GM23338 (cell line): ENCODE measurements around the gene ERN1. TPM values are rescaled to one million over a fixed set of nuclear protein-coding genes. Genes with fewer than 3 reads are reported as not detected.

Experiments used
- ATAC-seq: fragments of 200-7000 bp; cut with Tn5 transposase; 3 replicates; pipeline ENCODE4 v1.9.1; 2020
- DNase-seq: peaks from one replicate; pipeline ENCODE4 v3.0.0-alpha.2; 2015; ENCODE audit warnings: low spot score
- H2AFZ ChIP-seq: fragments of 200-600 bp; sonication (generic); 2 replicates; pipeline ENCODE4 v1.8.0; 2016; ENCODE audit warnings: antibody characterized with exemption, mild to moderate bottlenecking, moderate library complexity
- H3F3A ChIP-seq: fragments of 200-600 bp; sonication (generic); replicated peaks from 2 replicates; pipeline ENCODE4 v1.8.0; 2017; ENCODE audit warnings: antibody characterized with exemption, mixed run types, low read depth
- H3K27ac ChIP-seq: fragments of 200-600 bp; sonication (generic); 2 replicates; pipeline ENCODE4 v1.6.1; 2016; ENCODE audit warnings: low read depth
- H3K27me3 ChIP-seq: fragments of 200-600 bp; sonication (generic); 2 replicates; pipeline ENCODE4 v1.8.0; 2016; ENCODE audit warnings: mild to moderate bottlenecking, mixed run types, moderate library complexity; ENCODE audit not compliant: insufficient read depth
- H3K36me3 ChIP-seq: fragments of 200-600 bp; sonication (generic); 2 replicates; pipeline ENCODE4 v1.8.0; 2016; ENCODE audit warnings: mild to moderate bottlenecking; ENCODE audit not compliant: insufficient read depth
- H3K4me1 ChIP-seq: fragments of 200-600 bp; sonication (generic); 2 replicates; pipeline ENCODE4 v1.8.0; 2016; ENCODE audit warnings: mild to moderate bottlenecking, moderate library complexity; ENCODE audit not compliant: insufficient read depth
- H3K4me2 ChIP-seq: fragments of 200-600 bp; sonication (generic); 2 replicates; pipeline ENCODE4 v1.7.1; 2017; ENCODE audit warnings: mixed run types
- H3K4me3 ChIP-seq: fragments of 200-600 bp; sonication (generic); 2 replicates; pipeline ENCODE4 v1.6.1; 2016; ENCODE audit warnings: mixed run types
- H3K79me2 ChIP-seq: fragments of 200-600 bp; sonication (generic); replicated peaks from 2 replicates; pipeline ENCODE4 v1.8.0; 2017; ENCODE audit warnings: mild to moderate bottlenecking; ENCODE audit not compliant: insufficient read depth
- H3K9me2 ChIP-seq: fragments of 200-600 bp; sonication (generic); 2 replicates; pipeline ENCODE4 v1.8.0; 2017; ENCODE audit not compliant: insufficient read depth
- H4K20me1 ChIP-seq: fragments of 200-600 bp; sonication (generic); replicated peaks from 2 replicates; pipeline ENCODE4 v1.8.0; 2017; ENCODE audit warnings: mild to moderate bottlenecking; ENCODE audit not compliant: insufficient read depth
- H3K27ac Mint-ChIP-seq: 2 replicates; pipeline ENCODE4 v1.8.0; 2020; ENCODE audit warnings: inconsistent platforms, mild to moderate bottlenecking, moderate library complexity, mixed read lengths
- H3K27me3 Mint-ChIP-seq: 3 replicates; pipeline ENCODE4 v1.8.0; 2022; ENCODE audit warnings: low read depth, mild to moderate bottlenecking, moderate library complexity, mixed read lengths, inconsistent platforms; ENCODE audit not compliant: insufficient read depth, poor library complexity
- H3K36me3 Mint-ChIP-seq: 3 replicates; pipeline ENCODE4 v1.8.0; 2021; ENCODE audit warnings: low read depth, mild to moderate bottlenecking, inconsistent platforms, moderate library complexity, mixed read lengths
- H3K4me1 Mint-ChIP-seq: 3 replicates; pipeline ENCODE4 v1.8.0; 2020; ENCODE audit warnings: mild to moderate bottlenecking, inconsistent platforms, mixed read lengths
- H3K4me3 Mint-ChIP-seq: 3 replicates; pipeline ENCODE4 v1.8.0; 2021; ENCODE audit warnings: moderate library complexity, mild to moderate bottlenecking, inconsistent platforms, mixed read lengths
- H3K9me3 Mint-ChIP-seq: 3 replicates; pipeline ENCODE4 v1.8.0; 2020; ENCODE audit warnings: moderate library complexity, mild to moderate bottlenecking, inconsistent platforms, mixed read lengths
- CREB1 ChIP-seq: fragments of 250-450 bp; sonication (Bioruptor Pico); IDR thresholded peaks from 2 replicates; pipeline ENCODE4 v1.5.0; 2020; ENCODE audit warnings: low read depth, mild to moderate bottlenecking, moderate library complexity
- EZH2 ChIP-seq: fragments of 200-600 bp; sonication (generic); IDR thresholded peaks from one replicate; pipeline ENCODE4 v1.8.0; 2017; ENCODE audit warnings: antibody characterized with exemption, mild to moderate bottlenecking, low read depth; ENCODE audit not compliant: unreplicated experiment
- EZH2phosphoT487 ChIP-seq: fragments of 200-600 bp; sonication (generic); IDR thresholded peaks from one replicate; pipeline ENCODE4 v1.8.1; 2018; ENCODE audit warnings: antibody characterized with exemption; ENCODE audit not compliant: unreplicated experiment
- JUNB ChIP-seq: IDR thresholded peaks from one replicate; pipeline ENCODE4 v1.6.1; 2016; ENCODE audit warnings: antibody characterized with exemption; ENCODE audit not compliant: unreplicated experiment
- NANOG ChIP-seq: IDR thresholded peaks from 2 replicates; pipeline ENCODE4 v1.6.1; 2016; ENCODE audit warnings: antibody characterized with exemption, borderline replicate concordance
- POLR2AphosphoS5 ChIP-seq: IDR thresholded peaks from 2 replicates; pipeline ENCODE4 v1.6.1; 2016; ENCODE audit warnings: antibody characterized with exemption, low read depth
- STAT1 ChIP-seq: IDR thresholded peaks from one replicate; pipeline ENCODE4 v1.6.1; 2016; ENCODE audit warnings: antibody characterized with exemption; ENCODE audit not compliant: unreplicated experiment
- ZNF114 ChIP-seq: fragments of 250-450 bp; sonication (Bioruptor Pico); IDR thresholded peaks from 2 replicates; pipeline ENCODE4 v1.5.0; 2020; ENCODE audit warnings: mild to moderate bottlenecking, moderate library complexity
- ZNF331 ChIP-seq: fragments of 250-450 bp; sonication (Bioruptor Pico); IDR thresholded peaks from 2 replicates; pipeline ENCODE4 v1.5.0; 2020; ENCODE audit warnings: low read depth, mild to moderate bottlenecking, moderate library complexity
- polyA plus RNA-seq: library from polyadenylated mRNA; unstranded; fragments of >200 nt; fragmentation: Nextera tagmentation; extraction: Ambion mirVana; gene quantifications from 2 replicates; pipeline ENCODE4 v1.2.1, GENCODE V29; 2016
- total RNA-seq: library from RNA; depleted of rRNA; stranded (reverse); fragments of >200 nt; shearing (Covaris generic); gene quantifications from 2 replicates; pipeline ENCODE4 v1.2.3, GENCODE V29; 2014
- TF ChIP-seq, protein P1 (sequence below), 2 experiments: fragments of 200-600 bp in 1 of 2; sonication (generic) in 1 of 2; conservative IDR thresholded peaks; 2 replicates each; pipeline versions ENCODE4 v1.5.1 to v1.6.1; 2016 to 2017; ENCODE audit warnings: antibody characterized with exemption in 2 of 2, low read depth in 2 of 2, mild to moderate bottlenecking in 2 of 2, moderate library complexity in 1 of 2
- TF ChIP-seq, protein P2 (sequence below): IDR thresholded peaks from one replicate; pipeline ENCODE4 v1.6.1; 2018; ENCODE audit warnings: antibody characterized with exemption; ENCODE audit not compliant: unreplicated experiment
- TF ChIP-seq, protein P3 (sequence below): IDR thresholded peaks from 2 replicates; pipeline ENCODE4 v1.6.1; 2016; ENCODE audit warnings: antibody characterized with exemption
- TF ChIP-seq, protein P4 (sequence below): fragments of 250-450 bp; sonication (Bioruptor Pico); IDR thresholded peaks from 2 replicates; pipeline ENCODE4 v1.5.0; 2020; ENCODE audit warnings: mild to moderate bottlenecking, moderate library complexity

ERN1 gene
- total and polyA plus RNA-seq, 2 experiments from 2014 or later: 5.9 to 7.5 TPM

DNA sequence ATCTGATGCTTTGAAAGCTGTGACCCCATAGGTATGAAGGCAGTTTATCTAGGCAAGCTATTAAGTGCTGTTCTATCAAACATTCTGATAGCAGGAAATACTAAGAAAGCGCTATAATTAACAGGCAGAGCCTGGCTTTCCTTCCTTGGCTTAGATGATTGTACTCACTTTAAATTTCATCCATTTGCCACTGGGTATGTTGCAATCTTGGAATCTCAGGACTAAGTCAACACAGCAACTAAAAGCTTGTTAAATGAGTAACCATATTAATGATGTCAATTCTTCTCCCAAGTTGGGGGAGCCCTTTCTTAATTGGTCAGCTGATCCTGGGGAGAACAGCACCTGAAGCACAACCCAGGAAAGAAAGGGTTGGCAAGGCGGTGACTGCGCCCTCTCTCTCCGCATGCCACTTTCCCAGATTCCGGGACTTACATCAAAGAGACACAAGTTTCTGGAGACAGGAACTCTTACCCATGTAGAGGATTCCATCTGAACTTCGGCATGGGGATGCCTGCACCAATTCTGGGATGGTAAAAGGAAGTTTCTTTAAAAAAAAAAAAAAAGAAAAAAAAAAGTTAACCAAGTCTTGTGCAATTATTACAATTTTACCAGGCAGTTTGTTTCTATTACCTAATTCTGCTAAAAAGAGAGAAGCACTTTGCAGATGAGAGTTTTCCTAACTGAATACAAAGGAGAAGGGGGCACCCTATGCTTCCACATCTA lies 55.1 kb downstream of the ERN1 start:
- H3F3A ChIP-seq: no peaks in the 10 kb centered on the region
- no peak overlapping the region for H2AFZ ChIP-seq
- H3K4me1 ChIP-seq: no peaks in the 10 kb centered on the region
- H3K79me2 ChIP-seq: no peaks in the 10 kb centered on the region
- Mint-ChIP-seq H3K27ac (no peak overlapping the region), H3K4me3 (no peak overlapping the region), H3K27me3 (no peaks in the 10 kb centered on the region), H3K4me1 (peaks cover 6% of the 10 kb centered on the region; the same call in 2 of the 3 replicates), H3K36me3 (peaks cover 15% of the 10 kb centered on the region), H3K9me3 (peaks cover 3% of the 10 kb centered on the region; the same call in 2 of the 3 replicates)
- no peak overlapping the region for H3K4me2 ChIP-seq
- no peaks in the 10 kb centered on the region for H3K27me3 ChIP-seq
- no peaks in the 10 kb centered on the region for H3K9me2 ChIP-seq
- H3K36me3 ChIP-seq: no peaks in the 10 kb centered on the region
- ATAC-seq (no peak), DNase-seq (no peak)
- no peak overlapping the region for H3K27ac ChIP-seq
- H3K4me3 ChIP-seq: no peak overlapping the region
- no peak for TF ChIP-seq JUNB
- TF ChIP-seq, protein P1, sequence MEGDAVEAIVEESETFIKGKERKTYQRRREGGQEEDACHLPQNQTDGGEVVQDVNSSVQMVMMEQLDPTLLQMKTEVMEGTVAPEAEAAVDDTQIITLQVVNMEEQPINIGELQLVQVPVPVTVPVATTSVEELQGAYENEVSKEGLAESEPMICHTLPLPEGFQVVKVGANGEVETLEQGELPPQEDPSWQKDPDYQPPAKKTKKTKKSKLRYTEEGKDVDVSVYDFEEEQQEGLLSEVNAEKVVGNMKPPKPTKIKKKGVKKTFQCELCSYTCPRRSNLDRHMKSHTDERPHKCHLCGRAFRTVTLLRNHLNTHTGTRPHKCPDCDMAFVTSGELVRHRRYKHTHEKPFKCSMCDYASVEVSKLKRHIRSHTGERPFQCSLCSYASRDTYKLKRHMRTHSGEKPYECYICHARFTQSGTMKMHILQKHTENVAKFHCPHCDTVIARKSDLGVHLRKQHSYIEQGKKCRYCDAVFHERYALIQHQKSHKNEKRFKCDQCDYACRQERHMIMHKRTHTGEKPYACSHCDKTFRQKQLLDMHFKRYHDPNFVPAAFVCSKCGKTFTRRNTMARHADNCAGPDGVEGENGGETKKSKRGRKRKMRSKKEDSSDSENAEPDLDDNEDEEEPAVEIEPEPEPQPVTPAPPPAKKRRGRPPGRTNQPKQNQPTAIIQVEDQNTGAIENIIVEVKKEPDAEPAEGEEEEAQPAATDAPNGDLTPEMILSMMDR (conservative IDR thresholded peaks at IDR 0.05; ENCODE audit: low read depth in 2 of 2): no peak
- no peak for TF ChIP-seq ZNF114 (CRISPR knock-in tag)
- no peak for TF ChIP-seq STAT1
- TF ChIP-seq CREB1 (CRISPR knock-in tag): no peak
- no peak for TF ChIP-seq EZH2
- no peak for TF ChIP-seq EZH2phosphoT487
- TF ChIP-seq, protein P2, sequence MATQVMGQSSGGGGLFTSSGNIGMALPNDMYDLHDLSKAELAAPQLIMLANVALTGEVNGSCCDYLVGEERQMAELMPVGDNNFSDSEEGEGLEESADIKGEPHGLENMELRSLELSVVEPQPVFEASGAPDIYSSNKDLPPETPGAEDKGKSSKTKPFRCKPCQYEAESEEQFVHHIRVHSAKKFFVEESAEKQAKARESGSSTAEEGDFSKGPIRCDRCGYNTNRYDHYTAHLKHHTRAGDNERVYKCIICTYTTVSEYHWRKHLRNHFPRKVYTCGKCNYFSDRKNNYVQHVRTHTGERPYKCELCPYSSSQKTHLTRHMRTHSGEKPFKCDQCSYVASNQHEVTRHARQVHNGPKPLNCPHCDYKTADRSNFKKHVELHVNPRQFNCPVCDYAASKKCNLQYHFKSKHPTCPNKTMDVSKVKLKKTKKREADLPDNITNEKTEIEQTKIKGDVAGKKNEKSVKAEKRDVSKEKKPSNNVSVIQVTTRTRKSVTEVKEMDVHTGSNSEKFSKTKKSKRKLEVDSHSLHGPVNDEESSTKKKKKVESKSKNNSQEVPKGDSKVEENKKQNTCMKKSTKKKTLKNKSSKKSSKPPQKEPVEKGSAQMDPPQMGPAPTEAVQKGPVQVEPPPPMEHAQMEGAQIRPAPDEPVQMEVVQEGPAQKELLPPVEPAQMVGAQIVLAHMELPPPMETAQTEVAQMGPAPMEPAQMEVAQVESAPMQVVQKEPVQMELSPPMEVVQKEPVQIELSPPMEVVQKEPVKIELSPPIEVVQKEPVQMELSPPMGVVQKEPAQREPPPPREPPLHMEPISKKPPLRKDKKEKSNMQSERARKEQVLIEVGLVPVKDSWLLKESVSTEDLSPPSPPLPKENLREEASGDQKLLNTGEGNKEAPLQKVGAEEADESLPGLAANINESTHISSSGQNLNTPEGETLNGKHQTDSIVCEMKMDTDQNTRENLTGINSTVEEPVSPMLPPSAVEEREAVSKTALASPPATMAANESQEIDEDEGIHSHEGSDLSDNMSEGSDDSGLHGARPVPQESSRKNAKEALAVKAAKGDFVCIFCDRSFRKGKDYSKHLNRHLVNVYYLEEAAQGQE: no peak
- no peak for TF ChIP-seq POLR2AphosphoS5
- TF ChIP-seq, protein P3, sequence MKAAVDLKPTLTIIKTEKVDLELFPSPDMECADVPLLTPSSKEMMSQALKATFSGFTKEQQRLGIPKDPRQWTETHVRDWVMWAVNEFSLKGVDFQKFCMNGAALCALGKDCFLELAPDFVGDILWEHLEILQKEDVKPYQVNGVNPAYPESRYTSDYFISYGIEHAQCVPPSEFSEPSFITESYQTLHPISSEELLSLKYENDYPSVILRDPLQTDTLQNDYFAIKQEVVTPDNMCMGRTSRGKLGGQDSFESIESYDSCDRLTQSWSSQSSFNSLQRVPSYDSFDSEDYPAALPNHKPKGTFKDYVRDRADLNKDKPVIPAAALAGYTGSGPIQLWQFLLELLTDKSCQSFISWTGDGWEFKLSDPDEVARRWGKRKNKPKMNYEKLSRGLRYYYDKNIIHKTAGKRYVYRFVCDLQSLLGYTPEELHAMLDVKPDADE: no peak
- no peak for TF ChIP-seq NANOG
- TF ChIP-seq, protein P4, sequence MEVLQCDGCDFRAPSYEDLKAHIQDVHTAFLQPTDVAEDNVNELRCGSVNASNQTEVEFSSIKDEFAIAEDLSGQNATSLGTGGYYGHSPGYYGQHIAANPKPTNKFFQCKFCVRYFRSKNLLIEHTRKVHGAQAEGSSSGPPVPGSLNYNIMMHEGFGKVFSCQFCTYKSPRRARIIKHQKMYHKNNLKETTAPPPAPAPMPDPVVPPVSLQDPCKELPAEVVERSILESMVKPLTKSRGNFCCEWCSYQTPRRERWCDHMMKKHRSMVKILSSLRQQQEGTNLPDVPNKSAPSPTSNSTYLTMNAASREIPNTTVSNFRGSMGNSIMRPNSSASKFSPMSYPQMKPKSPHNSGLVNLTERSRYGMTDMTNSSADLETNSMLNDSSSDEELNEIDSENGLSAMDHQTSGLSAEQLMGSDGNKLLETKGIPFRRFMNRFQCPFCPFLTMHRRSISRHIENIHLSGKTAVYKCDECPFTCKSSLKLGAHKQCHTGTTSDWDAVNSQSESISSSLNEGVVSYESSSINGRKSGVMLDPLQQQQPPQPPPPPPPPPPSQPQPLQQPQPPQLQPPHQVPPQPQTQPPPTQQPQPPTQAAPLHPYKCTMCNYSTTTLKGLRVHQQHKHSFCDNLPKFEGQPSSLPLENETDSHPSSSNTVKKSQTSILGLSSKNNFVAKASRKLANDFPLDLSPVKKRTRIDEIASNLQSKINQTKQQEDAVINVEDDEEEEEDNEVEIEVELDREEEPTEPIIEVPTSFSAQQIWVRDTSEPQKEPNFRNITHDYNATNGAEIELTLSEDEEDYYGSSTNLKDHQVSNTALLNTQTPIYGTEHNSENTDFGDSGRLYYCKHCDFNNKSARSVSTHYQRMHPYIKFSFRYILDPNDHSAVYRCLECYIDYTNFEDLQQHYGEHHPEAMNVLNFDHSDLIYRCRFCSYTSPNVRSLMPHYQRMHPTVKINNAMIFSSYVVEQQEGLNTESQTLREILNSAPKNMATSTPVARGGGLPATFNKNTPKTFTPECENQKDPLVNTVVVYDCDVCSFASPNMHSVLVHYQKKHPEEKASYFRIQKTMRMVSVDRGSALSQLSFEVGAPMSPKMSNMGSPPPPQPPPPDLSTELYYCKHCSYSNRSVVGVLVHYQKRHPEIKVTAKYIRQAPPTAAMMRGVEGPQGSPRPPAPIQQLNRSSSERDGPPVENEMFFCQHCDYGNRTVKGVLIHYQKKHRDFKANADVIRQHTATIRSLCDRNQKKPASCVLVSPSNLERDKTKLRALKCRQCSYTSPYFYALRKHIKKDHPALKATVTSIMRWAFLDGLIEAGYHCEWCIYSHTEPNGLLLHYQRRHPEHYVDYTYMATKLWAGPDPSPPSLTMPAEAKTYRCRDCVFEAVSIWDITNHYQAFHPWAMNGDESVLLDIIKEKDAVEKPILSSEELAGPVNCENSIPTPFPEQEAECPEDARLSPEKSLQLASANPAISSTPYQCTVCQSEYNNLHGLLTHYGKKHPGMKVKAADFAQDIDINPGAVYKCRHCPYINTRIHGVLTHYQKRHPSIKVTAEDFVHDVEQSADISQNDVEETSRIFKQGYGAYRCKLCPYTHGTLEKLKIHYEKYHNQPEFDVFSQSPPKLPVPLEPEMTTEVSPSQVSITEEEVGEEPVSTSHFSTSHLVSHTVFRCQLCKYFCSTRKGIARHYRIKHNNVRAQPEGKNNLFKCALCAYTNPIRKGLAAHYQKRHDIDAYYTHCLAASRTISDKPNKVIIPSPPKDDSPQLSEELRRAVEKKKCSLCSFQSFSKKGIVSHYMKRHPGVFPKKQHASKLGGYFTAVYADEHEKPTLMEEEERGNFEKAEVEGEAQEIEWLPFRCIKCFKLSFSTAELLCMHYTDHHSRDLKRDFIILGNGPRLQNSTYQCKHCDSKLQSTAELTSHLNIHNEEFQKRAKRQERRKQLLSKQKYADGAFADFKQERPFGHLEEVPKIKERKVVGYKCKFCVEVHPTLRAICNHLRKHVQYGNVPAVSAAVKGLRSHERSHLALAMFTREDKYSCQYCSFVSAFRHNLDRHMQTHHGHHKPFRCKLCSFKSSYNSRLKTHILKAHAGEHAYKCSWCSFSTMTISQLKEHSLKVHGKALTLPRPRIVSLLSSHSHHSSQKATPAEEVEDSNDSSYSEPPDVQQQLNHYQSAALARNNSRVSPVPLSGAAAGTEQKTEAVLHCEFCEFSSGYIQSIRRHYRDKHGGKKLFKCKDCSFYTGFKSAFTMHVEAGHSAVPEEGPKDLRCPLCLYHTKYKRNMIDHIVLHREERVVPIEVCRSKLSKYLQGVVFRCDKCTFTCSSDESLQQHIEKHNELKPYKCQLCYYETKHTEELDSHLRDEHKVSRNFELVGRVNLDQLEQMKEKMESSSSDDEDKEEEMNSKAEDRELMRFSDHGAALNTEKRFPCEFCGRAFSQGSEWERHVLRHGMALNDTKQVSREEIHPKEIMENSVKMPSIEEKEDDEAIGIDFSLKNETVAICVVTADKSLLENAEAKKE (CRISPR knock-in tag): no peak
- TF ChIP-seq ZNF331: no peak
- no peaks in the 10 kb centered on the region for H4K20me1 ChIP-seq
